HG03457 (cell line): Measurements from ENCODE around the gene EVA1A.
"Not testable (repeated sequence)": the region's sequence is repeated elsewhere in the genome, so short reads cannot be mapped to it uniquely, and the experiment has no call there.

Experiments used
- ATAC-seq: cut with Tn5 transposase; IDR thresholded peaks from one replicate; pipeline ENCODE4 v1.9.1; 2021; ENCODE audit warnings: moderate number of reproducible peaks; ENCODE audit not compliant: unreplicated experiment

Gene EVA1A

GRCh38 chr2:75489721-75490120 is 71.0 kb downstream of the EVA1A start:
- ATAC-seq: no peak

- ATAC-seq: no peak
Measured at GRCh38 chr2:75488157-75488556, 72.6 kb downstream of the EVA1A start.

GRCh38 chr2:75486735-75487134 is 74.0 kb downstream of the EVA1A start:
- ATAC-seq: not testable (repeated sequence)

- ATAC-seq: no peak
Measured at GRCh38 chr2:75484840-75485239, 75.9 kb downstream of the EVA1A start.

GRCh38 chr2:75483878-75484277 is 76.9 kb downstream of the EVA1A start:
- ATAC-seq: no peak

- no peak for ATAC-seq
Measured at GRCh38 chr2:75482398-75482797, 78.3 kb downstream of the EVA1A start.

GRCh38 chr2:75480971-75481836 is 79.5 kb downstream of the EVA1A start:
- ATAC-seq: no peak

- not testable (repeated sequence) for ATAC-seq
Measured at GRCh38 chr2:75477696-75478095, 83.0 kb downstream of the EVA1A start.

- ATAC-seq: no peak
Measured at GRCh38 chr2:75476761-75477160, 84.0 kb downstream of the EVA1A start.

GRCh38 chr2:75475976-75476375 is 84.8 kb downstream of the EVA1A start:
- ATAC-seq: no peak

GRCh38 chr2:75475049-75475448 is 85.7 kb downstream of the EVA1A start:
- ATAC-seq: no peak

- no peak for ATAC-seq
Measured at GRCh38 chr2:75474115-75474514, 86.6 kb downstream of the EVA1A start.

GRCh38 chr2:75466708-75467311 is 93.9 kb downstream of the EVA1A start:
- no peak for ATAC-seq

GRCh38 chr2:75465317-75465984 is 95.3 kb downstream of the EVA1A start:
- no peak for ATAC-seq

- ATAC-seq: no peak
Measured at GRCh38 chr2:75464348-75464946, 96.3 kb downstream of the EVA1A start.

- ATAC-seq: no peak
Measured at GRCh38 chr2:75462721-75463120, 98.0 kb downstream of the EVA1A start.

GRCh38 chr2:75462206-75462605 is 98.5 kb downstream of the EVA1A start:
- ATAC-seq: no peak

GRCh38 chr2:75460630-75461029 is 100.1 kb downstream of the EVA1A start:
- no peak for ATAC-seq

- ATAC-seq: no peak
Measured at GRCh38 chr2:75459565-75460310, 101.0 kb downstream of the EVA1A start.

- no peak for ATAC-seq
Measured at GRCh38 chr2:75458201-75458600, 102.5 kb downstream of the EVA1A start.

GRCh38 chr2:75456825-75457224 is 103.9 kb downstream of the EVA1A start:
- no peak for ATAC-seq
